GM18498 (cell line): ENCODE data around the gene ATP8A2.
"Not testable (repeated sequence)": the region's sequence is repeated elsewhere in the genome, so short reads cannot be mapped to it uniquely, and the experiment has no call there.

Source experiments
- ATAC-seq: cut with Tn5 transposase; IDR thresholded peaks from one replicate; pipeline ENCODE4 v1.9.1; 2021; ENCODE audit warnings: mild to moderate bottlenecking, moderate library complexity; ENCODE audit not compliant: unreplicated experiment

ATP8A2 gene

GRCh38 chr13:25371875-25372283 lies at the start of gene ATP8A2:
ATP8A2 (plus strand) TSS chr13:25371974; CDS start chr13:25372213, 239 bp downstream.
- no peak for ATAC-seq

- no peak for ATAC-seq
Observed at GRCh38 chr13:25324100-25324499, 47.7 kb upstream of the ATP8A2 start.

- ATAC-seq: no peak
Observed at GRCh38 chr13:25329706-25330105, 42.1 kb upstream of the ATP8A2 start.

- ATAC-seq: no peak
Observed at GRCh38 chr13:25330541-25330940, 41.2 kb upstream of the ATP8A2 start.

GRCh38 chr13:25335856-25336255 lies 35.9 kb upstream of the ATP8A2 start:
- no peak for ATAC-seq

GRCh38 chr13:25345576-25345975 lies 26.2 kb upstream of the ATP8A2 start:
- no peak for ATAC-seq

- ATAC-seq: no peak
Observed at GRCh38 chr13:25347151-25347550, 24.6 kb upstream of the ATP8A2 start.

GRCh38 chr13:25351404-25351803 lies 20.4 kb upstream of the ATP8A2 start:
- ATAC-seq: no peak

GRCh38 chr13:25352230-25352629 lies 19.5 kb upstream of the ATP8A2 start:
- ATAC-seq: no peak

- ATAC-seq: no peak
Observed at GRCh38 chr13:25352806-25353205, 19.0 kb upstream of the ATP8A2 start.

- no peak for ATAC-seq
Observed at GRCh38 chr13:25353344-25353743, 18.4 kb upstream of the ATP8A2 start.

GRCh38 chr13:25354377-25354776 lies 17.4 kb upstream of the ATP8A2 start:
- no peak for ATAC-seq

GRCh38 chr13:25360443-25360842 lies 11.3 kb upstream of the ATP8A2 start:
- not testable (repeated sequence) for ATAC-seq

- no peak for ATAC-seq
Observed at GRCh38 chr13:25365720-25366235, 6.0 kb upstream of the ATP8A2 start.

GRCh38 chr13:25371158-25371874 lies 458 bp upstream of the ATP8A2 start:
- no peak for ATAC-seq

- no peak for ATAC-seq
Observed at GRCh38 chr13:25372284-25373081, 709 bp downstream of the ATP8A2 start.

GRCh38 chr13:25375727-25376358 lies 4.1 kb downstream of the ATP8A2 start:
- no peak for ATAC-seq

- no peak for ATAC-seq
Observed at GRCh38 chr13:25377244-25377962, 5.6 kb downstream of the ATP8A2 start.

- ATAC-seq: no peak
Observed at GRCh38 chr13:25378528-25378927, 6.8 kb downstream of the ATP8A2 start.

- ATAC-seq: no peak
Observed at GRCh38 chr13:25379011-25379410, 7.2 kb downstream of the ATP8A2 start.

- ATAC-seq: no peak
Observed at GRCh38 chr13:25380082-25380481, 8.3 kb downstream of the ATP8A2 start.
